Transverse colon (tissue), 4 donors: ENCODE measurements around the gene WNT4. TPM values are rescaled to one million over a fixed set of nuclear protein-coding genes. Genes with fewer than 3 reads are reported as not detected.

Experiments
- DNase-seq: peaks from one replicate; pipeline ENCODE4 v3.0.0-alpha.2; 2019
- H3K27ac ChIP-seq, 4 donors: fragments of 200-600 bp; sonication (generic); 2 replicates each; pipeline ENCODE4 v1.5.1; 2016 to 2018; ENCODE audit warnings: inconsistent platforms in 4 of 4
- H3K27me3 ChIP-seq: fragments of 200-600 bp; sonication (generic); 2 replicates; pipeline ENCODE4 v1.5.1; 2017; ENCODE audit warnings: inconsistent platforms
- H3K36me3 ChIP-seq, 4 donors: fragments of 200-600 bp; sonication (generic); 2 replicates each; pipeline ENCODE4 v1.5.1; 2017 to 2019; ENCODE audit warnings: inconsistent platforms in 4 of 4
- H3K4me1 ChIP-seq, 4 donors: fragments of 200-600 bp; sonication (generic); 2 replicates each; pipeline ENCODE4 v1.5.1; 2017 to 2020; ENCODE audit warnings: inconsistent platforms in 4 of 4
- H3K4me3 ChIP-seq, 4 donors: fragments of 200-600 bp; sonication (generic); 1 replicate in 1 of 4; 2 replicates in 3 of 4; pipeline versions ENCODE4 v1.5.1 to v1.6.1; 2017 to 2019; ENCODE audit warnings: inconsistent platforms in 4 of 4
- H3K9me3 ChIP-seq, 2 donors: fragments of 200-600 bp; sonication (generic); 2 replicates each; pipeline ENCODE4 v1.5.1; 2017 to 2019; ENCODE audit warnings: inconsistent platforms in 2 of 2
- EP300 ChIP-seq: sonication (generic); formaldehyde crosslinking; IDR thresholded peaks from one replicate; pipeline ENCODE4 v1.6.1; 2017; ENCODE audit warnings: antibody characterized with exemption, low read depth
- POLR2A ChIP-seq: fragments of 450-650 bp; IDR thresholded peaks from one replicate; pipeline ENCODE4 v1.6.1; 2016; ENCODE audit warnings: antibody characterized with exemption, mild to moderate bottlenecking, moderate library complexity
- POLR2AphosphoS5 ChIP-seq, 3 donors: sonication (generic); formaldehyde crosslinking; IDR thresholded peaks; one replicate each; pipeline ENCODE4 v1.6.1; 2016; ENCODE audit warnings: antibody characterized with exemption in 3 of 3
- WGBS, 2 donors: methylation state at CpG; one replicate each; pipeline ENCODE4 v1.1.5; 2018; ENCODE audit warnings: low coverage in 1 of 2; 5-methylcytosine and 5-hydroxymethylcytosine counted together
- in situ Hi-C, 4 donors: fragments of 200-750 bp; cut with MboI; loops; one replicate each; pipeline versions ENCODE4 v1.15.0 to v1.15.1; 2017; ENCODE audit warnings: low sequenced_read_pairs in 3 of 4, low pct_ligation_motif_present in 1 of 4, low pct_unique_long_range_greater_than_20kb in 1 of 4
- intact Hi-C: fragments of 100-400 bp; cut with DNase I; formaldehyde crosslinking; loops from one replicate; pipeline ENCODE4 v1.15.1; 2023; ENCODE audit warnings: low total_unique reads
- total RNA-seq, 4 donors: library from RNA; depleted of rRNA; stranded (reverse); fragments of >200 nt; gene quantifications; one replicate each; pipeline ENCODE4 v1.1.0, GENCODE V29; 2016
- TF ChIP-seq, protein P1 (sequence below), 5 experiments: fragments of 200-600 bp in 3 of 5; fragments of 450-650 bp in 2 of 5; sonication (generic) in 3 of 5; IDR thresholded peaks; 1 replicate in 2 of 5; 2 replicates in 3 of 5; pipeline ENCODE4 v1.5.1; 2016 to 2017; ENCODE audit warnings: antibody characterized with exemption in 5 of 5, inconsistent platforms in 3 of 5, mild to moderate bottlenecking in 2 of 5, moderate library complexity in 1 of 5

Gene WNT4
- total RNA-seq, 4 donors from 2014 or later: 0.82 to 3.0 (median 2.1) TPM; not detected in 1

DNA sequence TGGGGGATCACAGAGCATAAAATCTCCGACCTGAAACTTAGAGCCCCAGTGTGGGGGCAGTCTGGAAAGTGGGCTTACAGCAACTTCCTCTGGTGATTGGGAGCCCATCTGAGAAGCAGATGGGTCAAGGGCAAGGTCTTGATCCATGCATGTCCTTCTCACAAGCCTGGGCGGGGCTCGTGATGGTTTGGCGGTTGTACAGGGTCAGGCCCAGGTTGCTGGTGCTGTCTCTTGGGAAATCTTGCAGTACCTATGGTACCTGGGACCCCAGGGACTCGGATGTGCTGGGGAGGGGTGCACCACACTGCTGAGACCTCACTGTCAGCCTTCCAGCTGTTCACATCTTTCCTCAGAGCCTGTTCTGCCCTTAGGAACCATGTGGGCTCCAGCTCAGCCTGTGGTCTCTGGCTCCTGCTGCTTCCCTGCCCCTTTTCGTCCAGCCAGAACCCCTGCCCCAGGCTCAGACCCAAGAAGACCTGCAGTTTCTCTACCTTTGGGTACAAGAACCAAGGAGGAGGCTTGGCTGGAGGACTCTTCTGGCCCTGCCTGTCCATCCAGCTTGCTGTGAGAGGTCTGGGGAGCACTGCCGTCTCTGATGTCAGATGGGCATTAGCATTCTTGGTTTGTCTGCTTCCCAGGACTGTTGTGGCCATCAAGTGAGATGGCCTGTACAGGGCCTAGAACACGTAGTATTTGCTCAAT, 24.5 kb downstream of the WNT4 start:
- no peak overlapping the region for H3K4me3 ChIP-seq
- in situ Hi-C loops (no loop called here), intact Hi-C loops (loop anchor here (10.0 kb wide), 1 partner anchor 64 kb away; the partner anchor contains the start of gene CDC42)
- H3K4me1 ChIP-seq: peaks cover 0 to 33% (median 15%) of the 10 kb centered on the region in 4 donors
- no peaks in the 10 kb centered on the region for H3K9me3 ChIP-seq
- peaks cover 0 to 4% (median 0%) of the 10 kb centered on the region in 4 donors for H3K36me3 ChIP-seq
- no peak for DNase-seq
- H3K27ac ChIP-seq: peak overlapping the region in 1 of 4 donors; percentile 7
- 77% methylated on average over 7 of the region's 8 CpGs; no CpG with 5 or more reads in 1 of the 2 donors for WGBS, 2 donors
- TF ChIP-seq EP300 (no peak), POLR2A (no peak), POLR2AphosphoS5 (IDR thresholded peaks at IDR 0.05) (no peak)
- TF ChIP-seq, protein P1, sequence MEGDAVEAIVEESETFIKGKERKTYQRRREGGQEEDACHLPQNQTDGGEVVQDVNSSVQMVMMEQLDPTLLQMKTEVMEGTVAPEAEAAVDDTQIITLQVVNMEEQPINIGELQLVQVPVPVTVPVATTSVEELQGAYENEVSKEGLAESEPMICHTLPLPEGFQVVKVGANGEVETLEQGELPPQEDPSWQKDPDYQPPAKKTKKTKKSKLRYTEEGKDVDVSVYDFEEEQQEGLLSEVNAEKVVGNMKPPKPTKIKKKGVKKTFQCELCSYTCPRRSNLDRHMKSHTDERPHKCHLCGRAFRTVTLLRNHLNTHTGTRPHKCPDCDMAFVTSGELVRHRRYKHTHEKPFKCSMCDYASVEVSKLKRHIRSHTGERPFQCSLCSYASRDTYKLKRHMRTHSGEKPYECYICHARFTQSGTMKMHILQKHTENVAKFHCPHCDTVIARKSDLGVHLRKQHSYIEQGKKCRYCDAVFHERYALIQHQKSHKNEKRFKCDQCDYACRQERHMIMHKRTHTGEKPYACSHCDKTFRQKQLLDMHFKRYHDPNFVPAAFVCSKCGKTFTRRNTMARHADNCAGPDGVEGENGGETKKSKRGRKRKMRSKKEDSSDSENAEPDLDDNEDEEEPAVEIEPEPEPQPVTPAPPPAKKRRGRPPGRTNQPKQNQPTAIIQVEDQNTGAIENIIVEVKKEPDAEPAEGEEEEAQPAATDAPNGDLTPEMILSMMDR (IDR thresholded peaks at IDR 0.05): no peak
- H3K27me3 ChIP-seq: no peaks in the 10 kb centered on the region

DNA sequence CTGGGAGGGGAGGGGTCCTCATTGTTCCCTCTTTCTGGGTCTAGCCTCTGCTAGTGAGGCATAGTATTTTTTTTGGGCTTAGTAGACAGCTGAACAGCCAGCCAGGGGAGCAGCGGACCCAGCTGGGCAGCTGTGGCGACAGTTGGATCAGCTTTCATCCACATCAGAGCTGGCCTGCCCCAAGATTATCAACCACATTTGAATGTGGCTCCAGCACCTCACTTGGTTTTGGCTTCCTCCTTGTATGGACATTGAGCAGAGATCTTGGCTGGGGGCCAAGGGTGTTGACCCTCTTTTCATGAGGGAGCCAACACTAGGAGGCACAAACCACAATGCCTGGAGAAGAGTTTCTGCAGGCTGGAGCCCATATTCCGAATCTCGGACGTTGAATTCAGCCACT, 25.0 kb downstream of the WNT4 start:
- Histone ChIP-seq H3K36me3 (peaks cover 0 to 4% (median 0%) of the 10 kb centered on the region in 4 donors), H3K4me3 (no peak overlapping the region), H3K27me3 (no peaks in the 10 kb centered on the region), H3K27ac (peak overlapping the region in 1 of 4 donors; percentile 7), H3K4me1 (peaks cover 0 to 38% (median 15%) of the 10 kb centered on the region in 4 donors), H3K9me3 (no peaks in the 10 kb centered on the region)
- TF ChIP-seq, protein P1 (IDR thresholded peaks at IDR 0.05): no peak
- TF ChIP-seq POLR2AphosphoS5 (IDR thresholded peaks at IDR 0.05) (no peak), EP300 (no peak), POLR2A (no peak)
- intact Hi-C loops (loop anchor here (10.0 kb wide), 1 partner anchor 63 kb away; the partner anchor contains the start of gene CDC42), in situ Hi-C loops (no loop called here)
- WGBS, 2 donors: 93% methylated on average over 5 of the region's 5 CpGs; no CpG with 5 or more reads in 1 of the 2 donors
- DNase-seq: peak; percentile 40

DNA sequence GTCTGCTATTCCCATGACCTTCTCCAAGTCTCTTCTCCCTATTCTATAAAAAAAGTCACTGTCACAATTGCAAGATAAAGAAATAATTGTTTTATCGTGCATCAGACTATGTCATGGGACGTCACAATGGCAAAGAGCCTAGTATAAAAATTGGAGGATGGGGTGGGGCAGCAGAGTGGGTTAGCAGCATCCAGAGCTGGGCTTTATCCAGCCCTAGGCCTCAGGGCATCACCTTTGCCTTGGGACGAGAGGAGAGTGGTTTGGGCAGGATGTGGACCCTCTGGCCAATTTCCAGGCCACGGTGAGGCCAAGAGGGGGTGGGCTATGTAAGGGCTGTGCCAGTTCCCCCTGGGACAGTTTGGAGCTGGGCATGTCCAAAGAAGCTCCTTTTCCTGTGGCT, 25.7 kb downstream of the WNT4 start:
- no peak for DNase-seq
- WGBS, 2 donors: 60 to 87% methylated on average over 1 to 4 of the region's 4 CpGs
- in situ Hi-C loops (no loop called here), intact Hi-C loops (loop anchor here (10.0 kb wide), 1 partner anchor 62 kb away; the partner anchor contains the start of gene CDC42)
- peak overlapping the region in 1 of 4 donors; percentile 7 for H3K27ac ChIP-seq
- no peaks in the 10 kb centered on the region for H3K9me3 ChIP-seq
- peaks cover 0 to 4% (median 0%) of the 10 kb centered on the region in 4 donors for H3K36me3 ChIP-seq
- TF ChIP-seq, protein P1 (IDR thresholded peaks at IDR 0.05): no peak
- no peak for TF ChIP-seq POLR2AphosphoS5 (IDR thresholded peaks at IDR 0.05)
- H3K4me3 ChIP-seq: no peak overlapping the region
- no peaks in the 10 kb centered on the region for H3K27me3 ChIP-seq
- peaks cover 0 to 44% (median 15%) of the 10 kb centered on the region in 4 donors for H3K4me1 ChIP-seq

DNA sequence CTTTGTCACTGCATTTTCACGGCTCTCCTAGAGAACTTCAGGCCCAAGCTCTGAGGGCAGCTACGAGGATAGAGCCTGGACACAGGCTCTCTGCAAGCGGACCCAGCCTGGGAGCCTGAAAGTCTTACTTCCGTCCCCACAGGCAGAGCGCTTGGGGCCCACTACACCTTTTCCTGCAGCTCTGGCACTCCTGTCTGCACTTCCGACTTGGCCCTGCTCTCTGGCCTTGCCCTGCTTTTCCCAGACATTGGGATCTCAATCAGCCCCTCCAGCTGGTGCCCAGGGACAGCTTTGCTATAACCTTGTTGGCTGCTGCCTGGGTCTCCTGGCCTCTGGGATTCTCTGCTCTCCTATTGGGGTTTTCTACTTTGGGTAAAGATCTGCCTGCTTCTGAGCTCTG, 27.6 kb downstream of the WNT4 start:
- in situ Hi-C loops (no loop called here), intact Hi-C loops (loop anchor here (10.0 kb wide), 1 partner anchor 60 kb away; the partner anchor contains the start of gene CDC42)
- no peak for DNase-seq
- H3K36me3 ChIP-seq: peaks cover 0 to 4% (median 0%) of the 10 kb centered on the region in 4 donors
- H3K4me3 ChIP-seq: no peak overlapping the region
- 92% methylated on average over 6 of the region's 6 CpGs; no CpG with 5 or more reads in 1 of the 2 donors for WGBS, 2 donors
- TF ChIP-seq POLR2A: no peak
- TF ChIP-seq EP300: no peak
- TF ChIP-seq, protein P1 (IDR thresholded peaks at IDR 0.05): no peak
- no peak for TF ChIP-seq POLR2AphosphoS5 (IDR thresholded peaks at IDR 0.05)
- H3K4me1 ChIP-seq: peaks cover 3 to 57% (median 25%) of the 10 kb centered on the region in 4 donors
- H3K9me3 ChIP-seq: no peaks in the 10 kb centered on the region
- peak overlapping the region in 1 of 4 donors; percentile 24 for H3K27ac ChIP-seq
- H3K27me3 ChIP-seq: no peaks in the 10 kb centered on the region
